ENCODE results near the gene VPS52.

The VPS52 gene

DNA sequence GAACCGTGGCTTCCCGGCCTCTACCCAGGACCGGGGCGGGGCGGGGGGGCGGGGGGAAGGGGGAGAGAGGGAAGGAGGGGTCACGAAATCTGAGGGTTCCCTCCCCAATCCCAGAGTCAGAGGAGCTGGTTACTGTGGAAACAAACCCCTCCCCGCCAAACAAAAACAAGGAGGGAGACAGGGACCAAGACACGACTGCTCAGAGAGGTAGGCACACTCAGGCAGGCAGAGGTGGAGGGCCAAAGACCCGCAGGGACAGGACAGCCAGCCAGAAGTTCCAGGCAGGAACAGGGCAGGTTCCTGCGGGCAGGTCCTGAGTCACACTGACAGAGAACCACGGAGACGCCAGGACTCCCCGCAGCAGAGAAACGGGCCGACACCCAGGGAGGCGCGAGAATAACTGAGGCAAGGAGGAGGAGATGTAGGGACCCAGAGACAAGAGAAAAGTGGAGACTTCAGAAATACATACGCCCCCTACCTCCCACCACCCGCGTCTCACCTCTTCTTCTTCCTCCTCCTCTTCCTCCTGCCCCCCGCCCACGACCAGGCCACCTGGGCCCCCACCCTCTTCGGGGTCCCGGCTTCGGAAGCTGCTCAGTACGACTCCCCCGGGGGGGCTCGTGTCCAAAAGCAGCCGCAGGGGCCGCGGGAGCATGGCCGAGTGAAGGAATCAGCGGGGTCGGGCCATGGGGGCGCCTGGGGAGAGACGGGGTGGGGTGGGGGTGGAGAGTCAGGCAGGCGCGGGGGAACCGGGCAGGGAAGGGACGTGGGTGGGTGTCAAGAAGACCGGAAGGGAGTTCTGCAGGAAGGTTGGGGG lies 26.5 kb upstream of the VPS52 start (continued):
- TF ChIP-seq, protein P1, sequence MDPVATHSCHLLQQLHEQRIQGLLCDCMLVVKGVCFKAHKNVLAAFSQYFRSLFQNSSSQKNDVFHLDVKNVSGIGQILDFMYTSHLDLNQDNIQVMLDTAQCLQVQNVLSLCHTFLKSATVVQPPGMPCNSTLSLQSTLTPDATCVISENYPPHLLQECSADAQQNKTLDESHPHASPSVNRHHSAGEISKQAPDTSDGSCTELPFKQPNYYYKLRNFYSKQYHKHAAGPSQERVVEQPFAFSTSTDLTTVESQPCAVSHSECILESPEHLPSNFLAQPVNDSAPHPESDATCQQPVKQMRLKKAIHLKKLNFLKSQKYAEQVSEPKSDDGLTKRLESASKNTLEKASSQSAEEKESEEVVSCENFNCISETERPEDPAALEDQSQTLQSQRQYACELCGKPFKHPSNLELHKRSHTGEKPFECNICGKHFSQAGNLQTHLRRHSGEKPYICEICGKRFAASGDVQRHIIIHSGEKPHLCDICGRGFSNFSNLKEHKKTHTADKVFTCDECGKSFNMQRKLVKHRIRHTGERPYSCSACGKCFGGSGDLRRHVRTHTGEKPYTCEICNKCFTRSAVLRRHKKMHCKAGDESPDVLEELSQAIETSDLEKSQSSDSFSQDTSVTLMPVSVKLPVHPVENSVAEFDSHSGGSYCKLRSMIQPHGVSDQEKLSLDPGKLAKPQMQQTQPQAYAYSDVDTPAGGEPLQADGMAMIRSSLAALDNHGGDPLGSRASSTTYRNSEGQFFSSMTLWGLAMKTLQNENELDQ (tag by site-specific recombination; IDR thresholded peaks at IDR 0.05; ENCODE audit: low read depth), result no peak
- TF ChIP-seq PRDM1 (tag by site-specific recombination; IDR thresholded peaks at IDR 0.05) (no peak), KLF9 (tag by site-specific recombination; IDR thresholded peaks at IDR 0.05; ENCODE audit: low read depth) (peak; percentile 24; the same call in 1 of the 2 replicates), ZNF629 (tag by site-specific recombination; IDR thresholded peaks at IDR 0.05) (no peak), ZNF610 (tag by site-specific recombination; IDR thresholded peaks at IDR 0.05; ENCODE audit: borderline replicate concordance) (no peak), ZNF510 (tag by site-specific recombination; IDR thresholded peaks at IDR 0.05; ENCODE audit: insufficient replicate concordance) (no peak), TRIM28 (IDR thresholded peaks at IDR 0.05; ENCODE audit: borderline replicate concordance, low read length) (no peak), KLF8 (tag by site-specific recombination; IDR thresholded peaks at IDR 0.05) (no peak), ZBTB8A (tag by site-specific recombination; IDR thresholded peaks at IDR 0.05) (no peak), ZNF311 (tag by site-specific recombination; IDR thresholded peaks at IDR 0.05; ENCODE audit: borderline replicate concordance) (no peak), ZNF23 (tag by site-specific recombination; IDR thresholded peaks at IDR 0.05; ENCODE audit: borderline replicate concordance) (no peak), HOXD13 (CRISPR knock-in tag; IDR thresholded peaks at IDR 0.05; ENCODE audit: borderline replicate concordance) (no peak), ZFP37 (tag by site-specific recombination; IDR thresholded peaks at IDR 0.05) (0 out of 2 replicates have a peak, but pooled peaks have one; percentile 20), ZNF473 (tag by site-specific recombination; IDR thresholded peaks at IDR 0.05) (no peak), ZNF660 (tag by site-specific recombination; IDR thresholded peaks at IDR 0.05) (no peak), YY1 (tag by site-specific recombination; IDR thresholded peaks at IDR 0.05) (no peak), ZFP69B (tag by site-specific recombination; IDR thresholded peaks at IDR 0.05) (0 out of 2 replicates have a peak, but pooled peaks have one; percentile 26), GLI4 (tag by site-specific recombination; IDR thresholded peaks at IDR 0.05) (no peak), ZNF529 (tag by site-specific recombination; IDR thresholded peaks at IDR 0.05; ENCODE audit: insufficient replicate concordance) (no peak), FEZF1 (tag by site-specific recombination; IDR thresholded peaks at IDR 0.05) (no peak), ZNF768 (tag by site-specific recombination; IDR thresholded peaks at IDR 0.05) (peak; percentile 35; the same call in 1 of the 2 replicates), GLIS2 (tag by site-specific recombination; IDR thresholded peaks at IDR 0.05) (peak; percentile 50)
- TF ChIP-seq, protein P2, sequence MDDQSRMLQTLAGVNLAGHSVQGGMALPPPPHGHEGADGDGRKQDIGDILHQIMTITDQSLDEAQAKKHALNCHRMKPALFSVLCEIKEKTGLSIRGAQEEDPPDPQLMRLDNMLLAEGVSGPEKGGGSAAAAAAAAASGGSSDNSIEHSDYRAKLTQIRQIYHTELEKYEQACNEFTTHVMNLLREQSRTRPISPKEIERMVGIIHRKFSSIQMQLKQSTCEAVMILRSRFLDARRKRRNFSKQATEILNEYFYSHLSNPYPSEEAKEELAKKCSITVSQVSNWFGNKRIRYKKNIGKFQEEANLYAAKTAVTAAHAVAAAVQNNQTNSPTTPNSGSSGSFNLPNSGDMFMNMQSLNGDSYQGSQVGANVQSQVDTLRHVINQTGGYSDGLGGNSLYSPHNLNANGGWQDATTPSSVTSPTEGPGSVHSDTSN (CRISPR knock-in tag; IDR thresholded peaks at IDR 0.05), result no peak
- TF ChIP-seq, protein P3, sequence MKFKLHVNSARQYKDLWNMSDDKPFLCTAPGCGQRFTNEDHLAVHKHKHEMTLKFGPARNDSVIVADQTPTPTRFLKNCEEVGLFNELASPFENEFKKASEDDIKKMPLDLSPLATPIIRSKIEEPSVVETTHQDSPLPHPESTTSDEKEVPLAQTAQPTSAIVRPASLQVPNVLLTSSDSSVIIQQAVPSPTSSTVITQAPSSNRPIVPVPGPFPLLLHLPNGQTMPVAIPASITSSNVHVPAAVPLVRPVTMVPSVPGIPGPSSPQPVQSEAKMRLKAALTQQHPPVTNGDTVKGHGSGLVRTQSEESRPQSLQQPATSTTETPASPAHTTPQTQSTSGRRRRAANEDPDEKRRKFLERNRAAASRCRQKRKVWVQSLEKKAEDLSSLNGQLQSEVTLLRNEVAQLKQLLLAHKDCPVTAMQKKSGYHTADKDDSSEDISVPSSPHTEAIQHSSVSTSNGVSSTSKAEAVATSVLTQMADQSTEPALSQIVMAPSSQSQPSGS (tag by site-specific recombination; IDR thresholded peaks at IDR 0.05; ENCODE audit: low read depth), result no peak
- TF ChIP-seq, protein P4, sequence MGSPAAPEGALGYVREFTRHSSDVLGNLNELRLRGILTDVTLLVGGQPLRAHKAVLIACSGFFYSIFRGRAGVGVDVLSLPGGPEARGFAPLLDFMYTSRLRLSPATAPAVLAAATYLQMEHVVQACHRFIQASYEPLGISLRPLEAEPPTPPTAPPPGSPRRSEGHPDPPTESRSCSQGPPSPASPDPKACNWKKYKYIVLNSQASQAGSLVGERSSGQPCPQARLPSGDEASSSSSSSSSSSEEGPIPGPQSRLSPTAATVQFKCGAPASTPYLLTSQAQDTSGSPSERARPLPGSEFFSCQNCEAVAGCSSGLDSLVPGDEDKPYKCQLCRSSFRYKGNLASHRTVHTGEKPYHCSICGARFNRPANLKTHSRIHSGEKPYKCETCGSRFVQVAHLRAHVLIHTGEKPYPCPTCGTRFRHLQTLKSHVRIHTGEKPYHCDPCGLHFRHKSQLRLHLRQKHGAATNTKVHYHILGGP (tag by site-specific recombination; IDR thresholded peaks at IDR 0.05), result no peak
- TF ChIP-seq, protein P5, sequence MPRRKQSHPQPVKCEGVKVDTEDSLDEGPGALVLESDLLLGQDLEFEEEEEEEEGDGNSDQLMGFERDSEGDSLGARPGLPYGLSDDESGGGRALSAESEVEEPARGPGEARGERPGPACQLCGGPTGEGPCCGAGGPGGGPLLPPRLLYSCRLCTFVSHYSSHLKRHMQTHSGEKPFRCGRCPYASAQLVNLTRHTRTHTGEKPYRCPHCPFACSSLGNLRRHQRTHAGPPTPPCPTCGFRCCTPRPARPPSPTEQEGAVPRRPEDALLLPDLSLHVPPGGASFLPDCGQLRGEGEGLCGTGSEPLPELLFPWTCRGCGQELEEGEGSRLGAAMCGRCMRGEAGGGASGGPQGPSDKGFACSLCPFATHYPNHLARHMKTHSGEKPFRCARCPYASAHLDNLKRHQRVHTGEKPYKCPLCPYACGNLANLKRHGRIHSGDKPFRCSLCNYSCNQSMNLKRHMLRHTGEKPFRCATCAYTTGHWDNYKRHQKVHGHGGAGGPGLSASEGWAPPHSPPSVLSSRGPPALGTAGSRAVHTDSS (tag by site-specific recombination; IDR thresholded peaks at IDR 0.05), result peak; percentile 88
- TF ChIP-seq, protein P6, sequence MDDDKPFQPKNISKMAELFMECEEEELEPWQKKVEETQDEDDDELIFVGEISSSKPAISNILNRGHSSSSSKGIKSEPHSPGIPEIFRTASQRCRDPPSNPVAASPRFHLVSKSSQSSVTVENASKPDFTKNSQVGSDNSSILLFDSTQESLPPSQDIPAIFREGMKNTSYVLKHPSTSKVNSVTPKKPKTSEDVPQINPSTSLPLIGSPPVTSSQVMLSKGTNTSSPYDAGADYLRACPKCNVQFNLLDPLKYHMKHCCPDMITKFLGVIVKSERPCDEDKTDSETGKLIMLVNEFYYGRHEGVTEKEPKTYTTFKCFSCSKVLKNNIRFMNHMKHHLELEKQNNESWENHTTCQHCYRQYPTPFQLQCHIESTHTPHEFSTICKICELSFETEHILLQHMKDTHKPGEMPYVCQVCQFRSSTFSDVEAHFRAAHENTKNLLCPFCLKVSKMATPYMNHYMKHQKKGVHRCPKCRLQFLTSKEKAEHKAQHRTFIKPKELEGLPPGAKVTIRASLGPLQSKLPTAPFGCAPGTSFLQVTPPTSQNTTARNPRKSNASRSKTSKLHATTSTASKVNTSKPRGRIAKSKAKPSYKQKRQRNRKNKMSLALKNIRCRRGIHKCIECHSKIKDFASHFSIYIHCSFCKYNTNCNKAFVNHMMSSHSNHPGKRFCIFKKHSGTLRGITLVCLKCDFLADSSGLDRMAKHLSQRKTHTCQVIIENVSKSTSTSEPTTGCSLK (tag by site-specific recombination; IDR thresholded peaks at IDR 0.05), result no peak
